Neural cell (in vitro differentiated cells): ENCODE results near the gene CLASP1. TPM values are rescaled to one million over a fixed set of nuclear protein-coding genes. Genes with fewer than 3 reads are reported as not detected.

ENCODE experiments used
- H2AFZ ChIP-seq: fragments of 200-600, 300-800 bp; sonication (generic), shearing (Covaris generic); 2 replicates; pipeline ENCODE4 v1.6.0; 2014; ENCODE audit warnings: low read depth, mild to moderate bottlenecking, antibody characterized with exemption, low read length, moderate library complexity
- H3F3A ChIP-seq: fragments of 200-600 bp; shearing (Covaris generic); 2 replicates; pipeline ENCODE4 v1.6.1; 2016; ENCODE audit warnings: mild to moderate bottlenecking, moderate library complexity, mixed read lengths, antibody characterized with exemption, low read length; ENCODE audit not compliant: insufficient read depth, poor library complexity, severe bottlenecking
- H3K27ac ChIP-seq: fragments of 200-600, 300-800 bp; sonication (generic), shearing (Covaris generic); 2 replicates; pipeline ENCODE4 v1.5.1; 2014; ENCODE audit warnings: mild to moderate bottlenecking, low read length, moderate library complexity
- H3K27me3 ChIP-seq: fragments of 300-800, 200-600 bp; sonication (generic), shearing (Covaris generic); 2 replicates; pipeline ENCODE4 v1.6.0; 2014; ENCODE audit warnings: mild to moderate bottlenecking, low read depth, low read length, moderate library complexity; ENCODE audit not compliant: insufficient read depth
- H3K36me3 ChIP-seq: fragments of 300-800, 200-600 bp; sonication (generic), shearing (Covaris generic); 2 replicates; pipeline ENCODE4 v1.5.1; 2014; ENCODE audit warnings: mild to moderate bottlenecking, antibody characterized with exemption, low read length, moderate library complexity; ENCODE audit not compliant: insufficient read depth
- H3K4me2 ChIP-seq: fragments of 300-800, 200-600 bp; sonication (generic), shearing (Covaris generic); 2 replicates; pipeline ENCODE4 v1.6.0; 2014; ENCODE audit warnings: mild to moderate bottlenecking, low read length
- H3K4me3 ChIP-seq: fragments of 300-800, 200-600 bp; sonication (generic), shearing (Covaris generic); 2 replicates; pipeline ENCODE4 v1.5.1; 2014; ENCODE audit warnings: mild to moderate bottlenecking, low read length, moderate library complexity
- H3K79me2 ChIP-seq: fragments of 200-600 bp; shearing (Covaris generic); replicated peaks from 2 replicates; pipeline ENCODE4 v1.6.0; 2014; ENCODE audit warnings: mild to moderate bottlenecking, low read length, moderate library complexity; ENCODE audit not compliant: insufficient read depth
- H3K9ac ChIP-seq: fragments of 300-800, 200-600 bp; sonication (generic), shearing (Covaris generic); 2 replicates; pipeline ENCODE4 v1.6.1; 2016; ENCODE audit warnings: mild to moderate bottlenecking, low read length, mixed read lengths
- H3K9me2 ChIP-seq: fragments of 200-600 bp; shearing (Covaris generic); 2 replicates; pipeline ENCODE4 v1.6.1; 2016; ENCODE audit warnings: mild to moderate bottlenecking, low read length, mixed read lengths; ENCODE audit not compliant: insufficient read depth
- H3K9me3 ChIP-seq: fragments of 200-600, 300-800 bp; sonication (generic), shearing (Covaris generic); 2 replicates; pipeline ENCODE4 v1.6.1; 2016; ENCODE audit warnings: mild to moderate bottlenecking, mixed run types, low read length, moderate library complexity, mixed read lengths
- H4K20me1 ChIP-seq: fragments of 200-600 bp; shearing (Covaris generic); 2 replicates; pipeline ENCODE4 v1.6.1; 2016; ENCODE audit warnings: mild to moderate bottlenecking, mixed run types; ENCODE audit not compliant: insufficient read depth
- CTCF ChIP-seq: fragments of 450-650 bp; IDR thresholded peaks from 2 replicates; pipeline ENCODE4 v1.5.1; 2014; ENCODE audit warnings: antibody characterized with exemption, mild to moderate bottlenecking, moderate library complexity; ENCODE audit not compliant: poor library complexity, severe bottlenecking
- EP300 ChIP-seq: fragments of 450-650 bp; conservative IDR thresholded peaks from 2 replicates; pipeline ENCODE4 v1.6.1; 2014; ENCODE audit warnings: antibody characterized with exemption, mild to moderate bottlenecking, moderate library complexity; ENCODE audit not compliant: poor library complexity, severe bottlenecking
- EZH2 ChIP-seq: fragments of 200-600, 300-800 bp; shearing (Covaris generic), sonication (generic); IDR thresholded peaks from 2 replicates; pipeline ENCODE4 v1.6.1; 2014; ENCODE audit warnings: antibody characterized with exemption, low read length, borderline replicate concordance, mild to moderate bottlenecking; ENCODE audit not compliant: insufficient read depth, poor library complexity, severe bottlenecking
- MXI1 ChIP-seq: fragments of 450-650 bp; conservative IDR thresholded peaks from 2 replicates; pipeline ENCODE4 v1.6.1; 2014; ENCODE audit warnings: antibody characterized with exemption, mild to moderate bottlenecking; ENCODE audit not compliant: poor library complexity, severe bottlenecking
- POLR2AphosphoS5 ChIP-seq: IDR thresholded peaks from 2 replicates; pipeline ENCODE4 v1.6.1; 2012
- RAD21 ChIP-seq: fragments of 450-650 bp; conservative IDR thresholded peaks from 2 replicates; pipeline ENCODE4 v1.6.1; 2014; ENCODE audit warnings: antibody characterized with exemption, mild to moderate bottlenecking, moderate library complexity
- REST ChIP-seq: IDR thresholded peaks from 2 replicates; pipeline ENCODE4 v1.6.1; 2012; ENCODE audit warnings: borderline replicate concordance
- SMC3 ChIP-seq: fragments of 450-650 bp; conservative IDR thresholded peaks from 2 replicates; pipeline ENCODE4 v1.6.1; 2014; ENCODE audit warnings: antibody characterized with exemption, mild to moderate bottlenecking, moderate library complexity; ENCODE audit not compliant: poor library complexity
- TAF1 ChIP-seq: IDR thresholded peaks from 2 replicates; pipeline ENCODE4 v1.6.1; 2012; ENCODE audit warnings: low read depth
- polyA plus RNA-seq: library from polyadenylated mRNA; depleted of rRNA; stranded (reverse); fragments of >200 nt; gene quantifications from 2 replicates; pipeline ENCODE4 v1.2.3, GENCODE V29; 2014

The CLASP1 gene
- polyA plus RNA-seq, 1 donor from 2014 or later = 41.3 TPM

- TF ChIP-seq SMC3 (no peak), TAF1 (no peak)
Measured at GRCh38 chr2:121363632-121364420, 285.4 kb downstream of the CLASP1 start (continued).

- Histone ChIP-seq H3F3A (no peaks in the 10 kb centered on the region), H3K4me3 (no peak overlapping the region), H3K79me2 (no peaks in the 10 kb centered on the region), H3K27ac (no peak overlapping the region), H4K20me1 (no peaks in the 10 kb centered on the region), H3K4me2 (no peak overlapping the region), H3K36me3 (peaks cover 8% of the 10 kb centered on the region), H3K9me2 (no peaks in the 10 kb centered on the region), H3K27me3 (no peaks in the 10 kb centered on the region), H3K9ac (no peak overlapping the region), H3K9me3 (no peaks in the 10 kb centered on the region), H2AFZ (no peak overlapping the region)
- TF ChIP-seq CTCF (no peak), EZH2 (no peak), EP300 (no peak)
Measured at GRCh38 chr2:121362774-121363173, 286.5 kb downstream of the CLASP1 start.

- H3K4me2 ChIP-seq = no peak overlapping the region
- peaks cover 8% of the 10 kb centered on the region for H3K36me3 ChIP-seq
- H2AFZ ChIP-seq = no peak overlapping the region
- no peaks in the 10 kb centered on the region for H3F3A ChIP-seq
- no peak overlapping the region for H3K4me3 ChIP-seq
- H3K9ac ChIP-seq = no peak overlapping the region
- no peaks in the 10 kb centered on the region for H3K79me2 ChIP-seq
- no peak overlapping the region for H3K27ac ChIP-seq
- TF ChIP-seq TAF1 = no peak
- TF ChIP-seq CTCF = no peak
- no peak for TF ChIP-seq RAD21
- TF ChIP-seq EP300 = no peak
- no peak for TF ChIP-seq POLR2AphosphoS5
- TF ChIP-seq MXI1 = no peak
- no peak for TF ChIP-seq SMC3
- no peak for TF ChIP-seq REST
- TF ChIP-seq EZH2 = no peak
- H3K9me2 ChIP-seq = no peaks in the 10 kb centered on the region
- no peaks in the 10 kb centered on the region for H3K27me3 ChIP-seq
- no peaks in the 10 kb centered on the region for H4K20me1 ChIP-seq
- H3K9me3 ChIP-seq = no peaks in the 10 kb centered on the region
Measured at GRCh38 chr2:121362226-121362625, 287.0 kb downstream of the CLASP1 start.
